LHCN-M2 (cell line): ENCODE data around the gene PPP1R12B. TPM values are rescaled to one million over a fixed set of nuclear protein-coding genes. Genes with fewer than 3 reads are reported as not detected.
"Not testable (repeated sequence)": the region's sequence is repeated elsewhere in the genome, so short reads cannot be mapped to it uniquely, and the experiment has no call there.

ENCODE experiments used
- DNase-seq: peaks from one replicate; pipeline ENCODE4 v3.0.0-alpha.2; 2012; ENCODE audit warnings: low read depth
- total RNA-seq: library from RNA; depleted of rRNA; stranded (reverse); fragments of >200 nt; gene quantifications from 2 replicates; pipeline ENCODE4 v1.2.3, GENCODE V29; 2014

Gene PPP1R12B
- total RNA-seq, 1 experiment from 2014 or later = 9.8 TPM

DNA sequence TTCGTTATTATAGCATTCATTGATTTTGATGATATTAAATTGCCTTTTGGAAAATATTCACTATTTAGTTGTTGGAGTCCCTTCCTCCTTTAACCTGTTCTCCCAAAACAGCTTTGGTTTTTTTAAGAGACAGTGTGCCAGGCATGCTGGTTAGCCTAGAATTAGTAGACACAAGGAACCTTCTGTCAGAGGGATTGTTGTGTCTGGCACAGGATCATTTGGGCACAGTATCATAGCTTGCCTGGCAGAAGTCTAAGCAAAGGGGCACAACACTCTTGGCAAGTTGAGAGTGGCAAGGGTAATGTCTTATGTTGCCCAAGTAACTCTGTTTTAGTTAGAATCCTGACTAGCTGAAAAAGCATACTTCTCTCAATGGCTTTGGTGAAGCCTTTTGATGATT is 49.9 kb downstream of the PPP1R12B start:
- DNase-seq = not testable (repeated sequence)

DNA sequence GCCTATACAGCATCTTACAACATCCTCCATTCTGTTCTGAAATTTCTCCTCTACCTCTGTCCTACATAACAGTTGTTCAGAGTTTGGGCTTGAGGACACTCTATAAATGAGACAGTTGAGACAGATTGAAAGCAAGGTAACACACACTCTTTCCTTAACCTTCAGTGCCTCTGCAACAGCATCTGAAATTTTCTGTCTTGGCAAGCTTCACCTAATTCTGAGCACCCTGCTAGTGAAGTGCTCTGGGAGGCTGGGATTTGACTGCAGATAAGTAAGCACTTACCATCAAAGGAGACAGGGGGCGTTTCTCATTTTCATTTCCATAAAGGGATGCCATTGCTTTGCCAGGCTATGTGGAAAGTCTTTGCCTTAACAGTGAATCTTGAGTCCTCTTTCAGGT is 53.3 kb downstream of the PPP1R12B start:
- not testable (repeated sequence) for DNase-seq

DNA sequence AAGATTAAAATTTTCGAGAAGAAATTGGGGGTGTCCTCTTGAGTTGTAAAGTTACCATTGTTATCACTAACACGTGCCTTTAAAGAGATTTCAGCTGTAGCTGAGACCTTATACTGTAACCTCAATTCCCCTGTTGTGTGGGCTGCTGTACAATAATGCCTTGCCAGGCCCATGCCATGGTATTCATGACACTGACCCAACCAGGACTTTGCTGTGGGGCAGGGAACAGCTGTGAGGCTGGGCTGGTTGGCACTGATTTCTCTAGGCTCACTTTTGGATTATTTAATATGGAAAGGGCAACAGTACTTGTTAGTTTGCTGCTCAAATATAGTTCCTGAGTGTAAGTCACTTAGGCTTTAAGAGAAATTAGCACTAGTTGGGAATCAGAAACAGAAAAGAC is 54.9 kb downstream of the PPP1R12B start:
- peak; percentile 53 for DNase-seq

DNA sequence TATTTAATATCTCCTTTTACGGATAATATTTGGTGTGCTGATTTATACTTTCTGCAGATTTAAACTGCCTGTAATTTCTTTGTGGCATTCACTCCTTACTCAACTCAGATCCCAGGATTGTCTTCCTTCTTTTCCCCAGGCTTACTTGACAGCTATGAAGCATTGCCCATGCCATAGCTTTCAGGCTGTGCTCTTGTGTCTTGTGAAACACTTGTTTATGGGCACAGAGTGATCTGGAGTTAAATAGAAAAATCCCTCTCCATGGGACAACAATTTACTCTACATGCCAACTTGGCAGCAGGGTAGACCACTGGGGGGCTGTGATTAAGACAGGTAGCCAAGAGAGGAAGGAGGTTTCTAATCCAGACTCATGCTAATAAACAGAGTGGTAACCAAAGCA is 57.4 kb downstream of the PPP1R12B start:
- no peak for DNase-seq

DNA sequence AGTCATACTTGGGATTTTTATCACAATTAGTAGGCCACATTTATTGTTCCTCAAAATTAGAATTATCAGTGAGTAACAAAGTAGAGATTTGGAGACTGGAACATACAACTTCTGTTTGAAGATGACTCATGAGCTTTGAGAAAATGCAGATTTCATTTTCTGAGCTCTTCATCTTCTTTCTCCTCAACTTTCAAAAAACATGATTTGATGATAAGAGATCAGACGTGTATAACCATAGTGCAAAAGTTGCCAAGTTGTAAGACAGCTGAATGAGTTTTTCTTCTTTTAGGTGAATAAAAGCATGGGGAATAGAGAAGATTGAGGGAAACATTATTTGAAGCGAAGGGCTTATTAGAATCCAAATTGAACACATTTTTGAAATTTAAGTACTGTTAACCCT is 58.4 kb downstream of the PPP1R12B start:
- not testable (repeated sequence) for DNase-seq

DNA sequence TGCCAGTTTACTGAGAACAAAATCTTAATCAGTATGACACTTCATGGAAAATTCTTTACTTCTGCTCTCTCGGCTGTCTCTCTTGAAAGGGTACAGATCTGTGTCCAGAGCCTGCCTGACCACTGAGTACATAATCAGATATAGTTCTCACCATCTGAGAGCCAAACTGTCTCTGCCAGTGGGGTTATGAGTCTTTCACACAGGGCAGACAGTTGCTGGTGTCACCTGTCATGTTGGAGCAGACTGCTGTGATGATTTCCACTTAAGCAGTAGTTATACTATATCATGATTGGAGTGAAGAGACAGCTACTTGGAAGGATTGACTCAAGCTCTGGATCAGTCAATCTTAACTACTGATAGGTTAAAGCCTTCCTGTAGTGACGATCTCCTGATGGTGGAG is 58.9 kb downstream of the PPP1R12B start:
- peak; percentile 73 for DNase-seq

DNA sequence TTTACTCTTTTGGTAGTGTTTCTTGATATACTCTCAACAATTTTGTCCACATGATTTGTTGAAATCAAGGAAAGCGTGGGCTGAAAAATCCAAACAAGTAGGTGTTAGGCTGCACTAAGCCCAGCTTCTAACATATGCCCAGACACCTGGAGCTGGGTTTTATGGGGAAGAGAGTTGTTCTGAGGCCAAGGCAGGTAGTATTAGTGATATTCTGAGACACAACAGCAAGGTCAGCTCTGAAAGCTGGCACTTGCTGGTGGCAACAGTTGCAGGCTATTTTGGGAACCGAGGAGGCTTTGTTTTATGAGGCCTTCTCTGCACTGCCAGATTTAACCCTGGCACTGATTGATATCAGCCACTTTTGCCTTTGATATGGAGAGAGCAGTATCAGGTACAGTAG is 61.8 kb downstream of the PPP1R12B start:
- DNase-seq = not testable (repeated sequence)

DNA sequence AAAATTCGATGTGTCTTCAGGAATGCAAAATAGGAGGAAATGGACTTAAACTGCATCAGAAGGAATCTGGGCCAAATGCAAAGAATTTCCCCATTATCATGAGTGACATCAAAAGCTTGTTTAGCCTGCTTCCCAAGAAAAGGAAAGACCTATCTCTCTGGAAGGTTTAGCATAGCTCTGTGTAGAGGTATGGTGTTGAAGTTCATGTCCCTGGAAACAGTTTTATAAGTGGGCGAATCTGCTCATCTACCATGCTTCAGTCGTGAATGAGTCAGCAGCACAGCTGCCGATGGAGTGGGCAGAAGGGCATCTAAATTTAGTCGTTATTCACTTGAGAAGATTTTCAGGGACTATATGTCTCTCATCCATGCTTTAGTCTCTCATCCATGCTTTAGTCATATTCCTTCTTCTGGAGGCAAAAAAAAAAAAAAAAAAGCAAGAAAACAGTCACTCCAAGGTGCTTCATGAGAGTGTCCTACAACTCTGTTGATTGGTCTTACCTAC is 62.4 kb downstream of the PPP1R12B start:
- peak; percentile 80 for DNase-seq

DNA sequence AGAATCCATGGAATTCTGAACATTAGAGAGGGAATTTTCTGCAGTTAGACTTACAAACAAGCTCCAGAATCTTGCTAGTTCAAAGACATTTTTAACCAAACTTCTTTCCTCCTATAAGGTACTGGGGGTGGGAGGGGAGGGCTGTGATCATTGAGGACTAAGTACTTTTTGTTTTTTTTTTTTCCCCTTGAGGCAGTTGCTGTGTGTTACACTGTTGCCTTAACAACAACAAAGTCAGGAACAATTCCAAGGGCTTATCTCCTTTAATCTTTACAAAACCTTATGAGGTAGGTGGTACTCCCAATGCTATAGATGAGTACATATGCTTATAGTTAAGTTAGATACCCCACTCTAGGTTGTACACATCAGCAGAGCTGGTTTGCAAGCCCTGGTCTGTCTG is 62.9 kb downstream of the PPP1R12B start:
- peak; percentile 26 for DNase-seq

DNA sequence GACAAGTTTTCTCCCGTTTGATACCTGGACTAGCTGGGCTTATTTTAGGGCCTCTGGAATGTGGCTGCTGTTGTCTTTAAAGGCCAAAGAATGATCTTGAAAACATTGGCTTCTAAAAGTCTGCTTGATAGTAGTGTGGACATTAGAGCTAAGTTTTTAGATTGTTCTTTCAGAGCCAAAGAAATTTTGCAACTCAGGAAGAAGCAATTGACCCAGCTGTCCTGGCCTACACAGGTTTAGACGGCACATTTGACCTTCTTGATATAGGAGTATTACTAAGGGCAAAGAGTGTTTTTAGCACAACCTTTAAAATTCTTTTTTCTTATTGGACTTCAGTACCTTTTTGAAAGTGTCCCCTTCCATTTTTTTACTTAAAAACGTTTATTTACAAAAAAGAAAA is 63.9 kb downstream of the PPP1R12B start:
- not testable (repeated sequence) for DNase-seq

DNA sequence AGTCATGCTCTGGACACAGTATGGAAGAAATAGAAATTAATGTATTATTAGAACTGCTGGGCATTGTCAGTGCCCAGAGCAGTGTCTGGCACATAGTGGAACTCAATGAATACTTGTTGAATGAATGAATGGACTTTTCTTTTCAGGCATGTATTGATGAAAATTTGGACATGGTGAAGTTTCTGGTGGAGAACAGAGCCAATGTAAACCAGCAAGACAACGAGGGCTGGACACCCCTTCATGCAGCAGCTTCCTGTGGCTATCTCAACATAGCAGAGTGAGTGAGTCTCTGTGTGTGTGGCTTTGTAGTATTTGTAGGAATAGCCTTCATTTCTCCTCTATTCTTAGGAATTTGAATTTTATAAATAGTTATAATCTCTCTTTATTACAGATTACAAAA is 68.1 kb downstream of the PPP1R12B start:
- no peak for DNase-seq

DNA sequence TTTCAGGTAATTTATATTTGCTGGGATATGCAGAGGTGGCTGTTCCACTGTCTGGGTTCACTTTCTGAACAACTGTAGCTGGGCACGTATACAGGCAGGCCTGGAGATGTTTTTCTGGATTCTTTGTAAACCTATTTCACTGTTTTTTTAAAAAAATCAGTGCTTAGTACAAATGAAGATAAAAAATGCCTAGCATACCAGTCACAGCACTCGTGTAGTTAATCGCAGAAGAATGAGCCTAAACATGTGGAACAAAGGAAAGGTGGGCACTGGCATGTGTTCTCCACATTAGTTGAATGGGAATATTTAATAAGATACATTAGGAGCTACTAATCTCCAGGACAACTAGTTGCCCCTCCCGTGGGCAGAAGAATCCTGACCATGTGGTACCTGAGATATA is 68.6 kb downstream of the PPP1R12B start:
- not testable (repeated sequence) for DNase-seq

DNA sequence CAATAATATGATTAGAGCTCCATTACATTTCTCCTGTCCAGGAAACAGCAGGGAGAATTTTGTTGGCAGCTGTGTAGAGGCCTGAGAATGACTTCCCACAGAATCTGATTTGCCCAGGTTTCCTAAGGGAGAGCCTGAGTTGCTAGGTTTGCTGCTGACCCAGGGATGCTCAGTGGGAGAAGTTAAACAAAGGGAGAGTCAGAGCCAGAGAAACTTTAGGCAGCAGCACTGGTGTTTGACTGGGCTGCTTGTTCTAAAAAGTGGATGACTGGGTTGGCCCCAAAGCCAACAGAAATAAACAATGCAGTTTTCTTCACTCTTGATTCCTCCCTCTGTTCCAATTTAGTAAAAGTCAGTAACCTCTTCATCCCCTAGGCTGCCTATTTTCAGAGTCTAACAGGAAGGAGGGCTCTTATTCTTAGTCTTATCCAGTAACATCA is 69.3 kb downstream of the PPP1R12B start:
- DNase-seq = not testable (repeated sequence)

DNA sequence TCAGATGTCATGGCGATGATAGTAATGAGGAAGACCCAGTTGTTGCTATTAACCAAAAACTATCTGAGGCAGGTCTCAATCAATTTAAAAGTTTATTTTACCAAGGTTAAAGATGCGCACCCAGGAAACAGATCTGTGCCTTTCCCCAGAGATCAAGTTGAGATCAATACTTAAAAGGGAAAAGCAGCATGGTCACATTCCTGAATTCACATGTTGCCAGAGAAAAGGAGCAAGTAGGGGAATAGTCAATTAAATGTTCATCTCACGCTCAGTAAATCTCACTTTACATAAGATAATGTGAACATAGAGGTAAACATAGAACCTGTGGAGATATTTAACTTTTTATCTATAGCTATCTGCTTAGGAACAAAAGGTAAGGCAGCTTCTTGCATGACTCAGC is 71.2 kb downstream of the PPP1R12B start:
- DNase-seq = not testable (repeated sequence)

DNA sequence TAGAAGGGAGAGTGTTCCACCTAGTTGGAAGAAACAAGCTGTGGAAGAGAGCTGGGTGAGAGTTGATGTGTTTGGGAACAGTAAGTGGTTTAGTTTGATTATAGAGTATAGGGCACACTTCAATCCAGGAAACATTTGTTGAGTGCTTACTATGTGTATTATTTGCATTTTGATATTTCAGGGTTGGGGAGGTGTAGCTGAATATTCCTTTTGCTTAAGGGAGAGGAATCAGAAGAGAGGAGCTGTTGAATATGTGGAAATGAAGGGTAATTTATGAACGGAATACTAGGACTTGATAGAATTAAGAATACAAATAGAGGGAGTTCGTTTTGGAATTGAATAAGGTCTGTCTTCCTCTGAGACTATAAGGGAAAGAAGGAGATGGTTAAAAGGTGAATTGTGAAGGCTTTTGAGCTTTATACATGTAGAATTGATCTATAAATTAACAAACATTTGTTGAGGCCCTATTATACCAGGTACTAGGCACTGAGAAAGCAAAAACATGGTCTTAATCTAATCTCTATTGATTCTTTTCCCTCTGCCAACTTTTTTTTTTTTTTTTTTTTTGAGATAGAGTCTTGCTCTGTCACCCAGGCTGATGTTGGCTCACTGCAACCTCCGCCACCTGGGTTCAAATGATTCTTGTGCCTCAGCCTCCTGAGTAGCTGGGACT is 72.1 kb downstream of the PPP1R12B start:
- DNase-seq = not testable (repeated sequence)

DNA sequence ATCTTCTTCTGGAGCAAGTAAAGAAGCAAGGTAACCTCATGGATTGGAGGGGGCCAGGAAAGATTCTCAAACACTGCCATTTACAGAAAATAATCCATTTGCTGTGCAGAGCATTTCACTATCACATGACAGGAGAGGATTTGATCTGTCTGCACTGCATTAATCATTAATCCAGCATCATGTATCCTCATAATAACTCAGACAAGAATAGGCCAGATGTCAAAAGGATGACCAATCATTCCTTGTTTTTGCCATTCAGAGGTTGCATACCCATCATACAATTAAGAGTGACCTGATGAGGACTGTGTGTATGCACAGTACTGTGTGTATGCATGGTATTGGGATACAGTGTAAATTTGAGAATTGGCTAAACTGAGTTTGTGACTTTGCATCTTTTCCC is 74.2 kb downstream of the PPP1R12B start:
- not testable (repeated sequence) for DNase-seq

DNA sequence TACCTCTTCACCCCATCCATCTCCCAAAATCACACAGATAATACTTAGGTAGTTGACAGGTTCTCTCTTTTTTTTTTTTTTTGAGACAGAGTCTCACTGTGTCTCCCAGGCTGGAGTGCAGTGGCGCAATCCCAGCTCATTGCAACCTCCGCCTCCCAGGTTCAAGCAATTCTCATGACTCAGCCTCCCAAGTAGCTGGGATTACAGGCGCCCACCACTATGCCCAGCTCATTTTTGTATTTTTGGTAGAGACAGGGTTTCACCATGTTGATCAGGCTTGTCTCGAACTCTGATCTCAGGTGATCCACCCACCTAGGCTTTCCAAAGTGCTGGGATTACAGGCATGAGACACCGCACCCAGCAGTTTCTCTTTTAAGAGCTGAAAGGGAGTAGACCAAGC is 75.8 kb downstream of the PPP1R12B start:
- DNase-seq = not testable (repeated sequence)

DNA sequence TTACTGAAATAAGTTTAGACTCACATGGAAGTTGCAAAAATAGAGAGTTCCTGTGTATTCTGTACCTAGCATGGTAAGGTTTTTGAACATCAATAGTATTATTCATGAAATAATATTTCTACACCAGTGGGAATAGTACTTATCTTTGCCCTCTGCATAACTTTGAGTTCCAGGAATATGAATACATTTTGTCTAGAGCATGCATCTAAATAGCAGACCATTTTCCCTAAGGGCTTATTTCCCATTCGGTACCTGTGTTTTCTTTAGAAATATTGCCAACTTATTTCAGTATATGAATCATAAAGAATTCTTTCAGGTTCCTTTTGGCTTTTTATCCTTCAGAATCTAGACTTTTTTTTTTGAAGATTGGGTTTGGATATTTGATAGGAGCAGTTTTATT is 81.6 kb downstream of the PPP1R12B start:
- DNase-seq = not testable (repeated sequence)

DNA sequence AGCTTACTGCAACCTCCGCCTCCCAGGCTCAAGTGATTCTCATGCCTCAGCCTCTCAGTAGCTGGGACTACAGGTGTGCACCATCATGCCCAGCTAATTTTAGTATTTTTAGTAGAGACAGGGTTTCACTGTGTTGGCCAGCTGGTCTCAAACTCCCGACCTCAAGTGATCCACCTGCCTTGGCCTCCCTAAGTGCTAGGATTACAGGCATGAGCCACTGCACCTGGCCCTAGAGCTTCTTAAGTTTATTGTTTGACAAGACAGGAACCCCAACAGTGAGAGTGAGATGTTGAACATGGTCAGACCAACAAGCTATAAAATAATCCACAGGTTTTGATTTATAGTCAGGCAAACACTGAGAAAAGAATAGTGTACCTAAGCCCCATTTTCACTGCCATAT is 83.8 kb downstream of the PPP1R12B start:
- DNase-seq = not testable (repeated sequence)

DNA sequence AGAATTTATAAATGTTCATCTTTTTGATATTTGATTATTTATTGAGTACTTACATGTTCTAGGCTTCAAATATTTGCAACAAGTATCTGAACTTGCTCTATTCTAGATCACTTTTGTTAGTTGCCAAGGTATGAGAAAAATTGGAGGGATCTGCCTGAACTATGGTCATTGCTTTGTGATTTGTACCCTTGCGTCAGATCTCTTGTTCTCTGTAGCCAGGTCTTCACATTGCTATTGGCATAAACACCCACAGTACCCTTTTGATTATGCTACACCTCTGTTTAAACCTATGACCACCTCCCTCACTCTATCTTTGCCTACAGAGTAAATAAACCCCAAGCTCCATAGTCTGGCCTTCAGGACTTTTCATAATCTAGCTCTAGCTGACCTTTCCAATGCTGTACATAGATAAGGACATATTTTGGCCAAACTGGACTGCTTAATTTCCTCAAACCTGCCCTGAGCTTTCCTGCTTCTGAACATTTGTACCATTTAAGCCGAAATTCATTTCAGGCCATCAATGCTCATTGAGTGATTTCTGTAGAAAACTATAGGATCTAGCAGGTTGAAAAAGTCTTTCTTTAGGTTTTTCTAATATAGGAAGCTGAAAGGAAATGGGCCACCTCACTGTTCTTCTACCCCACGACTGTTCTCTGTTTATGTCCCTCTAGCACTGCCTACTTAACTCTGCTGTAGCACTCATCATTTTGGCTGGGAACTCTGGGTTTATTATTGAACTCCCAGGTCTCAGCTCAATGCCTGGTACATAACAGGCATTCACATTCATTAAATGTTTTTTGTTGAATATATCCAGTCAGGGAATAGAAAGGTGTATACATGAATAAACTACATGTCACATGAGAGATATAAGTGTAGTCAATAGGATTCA is 84.9 kb downstream of the PPP1R12B start:
- DNase-seq = no peak

DNA sequence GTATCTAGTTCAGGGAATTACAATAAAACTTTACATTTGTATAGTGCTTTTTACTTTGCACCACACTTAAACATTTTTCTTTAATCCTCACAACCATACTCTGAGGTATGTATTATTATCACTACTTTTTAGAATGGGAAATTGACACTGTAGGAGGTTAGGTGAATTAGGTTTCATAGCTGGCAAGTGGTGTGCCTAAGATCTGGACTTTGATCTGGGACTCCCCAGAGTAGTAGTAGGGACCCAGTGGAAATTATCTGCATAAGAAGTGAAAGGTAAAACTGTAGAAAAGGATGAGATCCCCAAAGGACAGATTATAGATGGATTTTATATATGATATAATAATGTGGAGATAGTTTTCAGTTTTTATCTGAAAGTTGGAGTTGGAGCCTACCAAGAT is 85.6 kb downstream of the PPP1R12B start:
- DNase-seq = no peak

DNA sequence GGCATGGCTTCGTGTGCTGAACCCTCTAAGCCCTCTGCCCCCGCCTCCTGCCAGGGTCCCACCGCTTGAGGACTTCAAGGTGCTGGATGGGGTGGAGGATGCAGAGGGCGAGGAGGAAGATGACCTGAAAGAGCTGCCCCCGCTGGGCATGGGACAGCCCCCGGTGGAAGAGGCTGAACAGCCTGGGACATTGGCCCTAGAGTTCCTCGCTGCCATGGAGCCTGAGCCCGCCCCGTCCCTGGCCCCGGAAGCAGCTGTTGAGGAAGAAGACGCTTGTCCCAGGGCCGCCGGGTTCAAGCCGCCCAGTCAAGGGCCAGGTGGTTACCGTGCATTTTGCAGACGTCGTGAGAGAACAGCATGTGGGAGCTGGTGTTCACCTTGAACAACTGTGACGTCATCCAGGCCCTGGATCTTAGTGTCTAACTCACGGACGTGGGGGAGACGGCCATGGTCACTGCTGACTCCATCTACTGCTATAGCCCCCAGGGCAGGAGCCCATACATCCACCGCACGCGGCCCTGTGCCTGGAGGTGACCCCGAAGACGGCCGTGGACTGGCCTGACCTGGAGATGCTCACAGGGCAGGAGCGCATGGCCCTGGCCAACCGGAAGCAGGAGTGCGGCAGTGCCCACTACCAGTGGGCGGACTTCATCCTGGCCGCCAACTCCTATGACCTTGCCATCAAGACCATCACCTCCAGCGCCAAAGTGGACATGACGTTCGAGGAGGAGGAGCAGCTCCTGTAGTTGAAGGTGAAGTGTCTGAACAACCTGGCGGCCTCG is 90.1 kb downstream of the PPP1R12B start:
- no peak for DNase-seq
